HL-60 (cell line): ENCODE data around the gene PDGFRA.
"Not testable (repeated sequence)": the region's sequence is repeated elsewhere in the genome, so short reads cannot be mapped to it uniquely, and the experiment has no call there.

Source experiments
- DNase-seq, 2 experiments: peaks; one replicate each; pipeline ENCODE4 v3.0.0-alpha.2; 2010 to 2020; ENCODE audit warnings: low read depth in 1 of 2, low spot score in 1 of 2
- H3K27ac ChIP-seq: fragments of 250-450 bp; sonication (Bioruptor Pico); replicated peaks from 2 replicates; pipeline ENCODE4 v1.5.1; 2020; ENCODE audit warnings: mild to moderate bottlenecking, moderate library complexity
- H3K27me3 ChIP-seq: fragments of 250-450 bp; sonication (Bioruptor Pico); 2 replicates; pipeline ENCODE4 v1.5.1; 2021; ENCODE audit warnings: mild to moderate bottlenecking, moderate library complexity; ENCODE audit not compliant: insufficient read depth, poor library complexity, severe bottlenecking
- H3K4me3 ChIP-seq: replicated peaks from 2 replicates; pipeline ENCODE4 v1.5.1; 2011; ENCODE audit warnings: mild to moderate bottlenecking, control low read depth, low read length; ENCODE audit not compliant: insufficient read depth
- GABPA ChIP-seq: IDR thresholded peaks from 2 replicates; pipeline ENCODE4 v1.6.1; 2012; ENCODE audit warnings: low read depth
- POLR2AphosphoS5 ChIP-seq: IDR thresholded peaks from 2 replicates; pipeline ENCODE4 v1.6.1; 2012; ENCODE audit warnings: low read depth
- SPI1 ChIP-seq: IDR thresholded peaks from 2 replicates; pipeline ENCODE4 v1.6.1; 2012; ENCODE audit warnings: low read depth, mild to moderate bottlenecking, borderline replicate concordance
- TF ChIP-seq, protein P1 (sequence below): IDR thresholded peaks from one replicate; pipeline ENCODE4 v1.5.1; 2011; ENCODE audit warnings: low read length, control low read depth, inconsistent platforms; ENCODE audit not compliant: insufficient read depth
- TF ChIP-seq, protein P2 (sequence below): IDR thresholded peaks from 2 replicates; pipeline ENCODE4 v1.6.1; 2012; ENCODE audit warnings: low read depth; ENCODE audit not compliant: insufficient replicate concordance

PDGFRA gene

GRCh38 chr4:54234497-54235205, 5.6 kb downstream of the PDGFRA start:
- no peak for DNase-seq
- Histone ChIP-seq H3K27ac (no peak overlapping the region), H3K4me3 (no peak overlapping the region), H3K27me3 (peaks cover 39% of the 10 kb centered on the region)
- TF ChIP-seq, protein P1, sequence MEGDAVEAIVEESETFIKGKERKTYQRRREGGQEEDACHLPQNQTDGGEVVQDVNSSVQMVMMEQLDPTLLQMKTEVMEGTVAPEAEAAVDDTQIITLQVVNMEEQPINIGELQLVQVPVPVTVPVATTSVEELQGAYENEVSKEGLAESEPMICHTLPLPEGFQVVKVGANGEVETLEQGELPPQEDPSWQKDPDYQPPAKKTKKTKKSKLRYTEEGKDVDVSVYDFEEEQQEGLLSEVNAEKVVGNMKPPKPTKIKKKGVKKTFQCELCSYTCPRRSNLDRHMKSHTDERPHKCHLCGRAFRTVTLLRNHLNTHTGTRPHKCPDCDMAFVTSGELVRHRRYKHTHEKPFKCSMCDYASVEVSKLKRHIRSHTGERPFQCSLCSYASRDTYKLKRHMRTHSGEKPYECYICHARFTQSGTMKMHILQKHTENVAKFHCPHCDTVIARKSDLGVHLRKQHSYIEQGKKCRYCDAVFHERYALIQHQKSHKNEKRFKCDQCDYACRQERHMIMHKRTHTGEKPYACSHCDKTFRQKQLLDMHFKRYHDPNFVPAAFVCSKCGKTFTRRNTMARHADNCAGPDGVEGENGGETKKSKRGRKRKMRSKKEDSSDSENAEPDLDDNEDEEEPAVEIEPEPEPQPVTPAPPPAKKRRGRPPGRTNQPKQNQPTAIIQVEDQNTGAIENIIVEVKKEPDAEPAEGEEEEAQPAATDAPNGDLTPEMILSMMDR, result no peak
- TF ChIP-seq, protein P2, sequence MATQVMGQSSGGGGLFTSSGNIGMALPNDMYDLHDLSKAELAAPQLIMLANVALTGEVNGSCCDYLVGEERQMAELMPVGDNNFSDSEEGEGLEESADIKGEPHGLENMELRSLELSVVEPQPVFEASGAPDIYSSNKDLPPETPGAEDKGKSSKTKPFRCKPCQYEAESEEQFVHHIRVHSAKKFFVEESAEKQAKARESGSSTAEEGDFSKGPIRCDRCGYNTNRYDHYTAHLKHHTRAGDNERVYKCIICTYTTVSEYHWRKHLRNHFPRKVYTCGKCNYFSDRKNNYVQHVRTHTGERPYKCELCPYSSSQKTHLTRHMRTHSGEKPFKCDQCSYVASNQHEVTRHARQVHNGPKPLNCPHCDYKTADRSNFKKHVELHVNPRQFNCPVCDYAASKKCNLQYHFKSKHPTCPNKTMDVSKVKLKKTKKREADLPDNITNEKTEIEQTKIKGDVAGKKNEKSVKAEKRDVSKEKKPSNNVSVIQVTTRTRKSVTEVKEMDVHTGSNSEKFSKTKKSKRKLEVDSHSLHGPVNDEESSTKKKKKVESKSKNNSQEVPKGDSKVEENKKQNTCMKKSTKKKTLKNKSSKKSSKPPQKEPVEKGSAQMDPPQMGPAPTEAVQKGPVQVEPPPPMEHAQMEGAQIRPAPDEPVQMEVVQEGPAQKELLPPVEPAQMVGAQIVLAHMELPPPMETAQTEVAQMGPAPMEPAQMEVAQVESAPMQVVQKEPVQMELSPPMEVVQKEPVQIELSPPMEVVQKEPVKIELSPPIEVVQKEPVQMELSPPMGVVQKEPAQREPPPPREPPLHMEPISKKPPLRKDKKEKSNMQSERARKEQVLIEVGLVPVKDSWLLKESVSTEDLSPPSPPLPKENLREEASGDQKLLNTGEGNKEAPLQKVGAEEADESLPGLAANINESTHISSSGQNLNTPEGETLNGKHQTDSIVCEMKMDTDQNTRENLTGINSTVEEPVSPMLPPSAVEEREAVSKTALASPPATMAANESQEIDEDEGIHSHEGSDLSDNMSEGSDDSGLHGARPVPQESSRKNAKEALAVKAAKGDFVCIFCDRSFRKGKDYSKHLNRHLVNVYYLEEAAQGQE, result no peak
- no peak for TF ChIP-seq SPI1
- TF ChIP-seq POLR2AphosphoS5, result no peak
- TF ChIP-seq GABPA, result no peak

- DNase-seq, H3K27ac ChIP-seq, H3K4me3 ChIP-seq: not testable (repeated sequence)
- H3K27me3 ChIP-seq, result peaks cover 22% of the 10 kb centered on the region
Measured at GRCh38 chr4:54236316-54236715, 7.2 kb downstream of the PDGFRA start.

DNA sequence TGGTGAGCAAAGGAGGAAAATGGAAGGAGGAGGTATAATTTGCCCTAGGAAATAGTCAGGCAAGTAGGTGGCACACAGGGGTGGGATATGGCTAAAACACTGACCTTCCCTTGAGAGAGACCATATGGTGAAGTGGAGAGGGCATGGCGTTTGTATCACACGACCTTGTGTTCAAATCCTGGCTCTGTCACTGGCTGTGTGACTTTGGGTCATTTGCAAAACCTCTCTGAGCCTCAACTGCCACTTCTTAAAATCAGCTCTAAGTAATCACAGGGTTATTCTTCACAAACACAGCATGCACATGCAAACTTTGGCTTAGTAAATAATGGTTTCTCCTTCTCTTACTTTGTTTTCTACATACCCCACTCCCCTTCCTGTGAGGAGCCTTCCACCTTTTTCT, 8.7 kb downstream of the PDGFRA start:
- H3K27me3 ChIP-seq, result peaks cover 8% of the 10 kb centered on the region
- TF ChIP-seq, protein P1, result no peak
- TF ChIP-seq, protein P2, result no peak
- TF ChIP-seq POLR2AphosphoS5, result no peak
- no peak overlapping the region for H3K27ac ChIP-seq
- no peak for DNase-seq
- no peak overlapping the region for H3K4me3 ChIP-seq

DNA sequence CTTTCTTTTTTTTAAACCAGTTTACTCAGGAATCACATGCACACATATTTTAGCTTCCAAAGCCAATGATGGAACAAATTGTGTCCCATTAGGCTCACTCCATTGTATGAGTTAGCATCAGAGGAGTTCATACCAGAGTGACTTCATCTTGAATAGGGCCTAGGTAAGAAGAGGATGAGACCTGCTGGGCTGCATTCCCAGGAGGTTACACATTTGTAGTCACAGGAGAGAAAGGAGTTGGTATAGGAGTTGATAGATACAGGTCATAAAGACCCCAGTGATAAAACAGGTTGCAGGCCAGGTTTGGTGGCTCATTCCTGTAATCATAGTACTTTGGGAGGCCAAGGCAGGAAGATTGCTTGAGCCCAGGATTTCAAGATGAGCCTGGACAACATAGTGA, 9.3 kb downstream of the PDGFRA start:
- no peak for DNase-seq
- TF ChIP-seq GABPA (no peak), SPI1 (no peak), POLR2AphosphoS5 (no peak)
- TF ChIP-seq, protein P2, result no peak
- TF ChIP-seq, protein P1, result no peak
- Histone ChIP-seq H3K4me3 (no peak overlapping the region), H3K27me3 (peaks cover 6% of the 10 kb centered on the region), H3K27ac (no peak overlapping the region)

DNA sequence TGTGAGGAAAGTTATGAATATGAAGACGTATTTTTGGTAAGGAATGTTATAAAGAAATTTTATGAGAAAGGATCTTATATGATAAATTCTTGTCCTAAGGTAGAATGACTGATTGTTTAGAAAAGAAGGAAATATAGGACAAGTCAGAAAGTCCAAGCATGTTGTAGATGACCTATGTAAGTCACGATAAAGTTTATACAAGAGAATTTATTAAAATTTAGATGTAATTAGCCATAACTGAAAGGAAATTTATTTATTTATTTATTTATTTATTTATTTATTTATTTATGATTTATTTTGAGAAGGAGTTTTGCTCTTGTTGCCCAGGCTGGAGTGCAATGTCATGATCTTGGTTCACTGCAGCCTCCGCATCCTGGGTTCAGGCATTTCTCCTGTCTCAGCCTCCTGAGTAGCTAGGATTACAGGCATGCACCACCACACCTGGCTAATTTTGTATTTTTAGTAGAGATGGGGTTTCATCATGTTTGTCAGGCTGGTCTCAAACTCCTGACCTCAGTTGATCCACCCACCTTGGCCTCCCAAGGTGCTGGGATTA, 12.3 kb downstream of the PDGFRA start:
- H3K27ac ChIP-seq, H3K4me3 ChIP-seq, H3K27me3 ChIP-seq, DNase-seq: not testable (repeated sequence)

DNA sequence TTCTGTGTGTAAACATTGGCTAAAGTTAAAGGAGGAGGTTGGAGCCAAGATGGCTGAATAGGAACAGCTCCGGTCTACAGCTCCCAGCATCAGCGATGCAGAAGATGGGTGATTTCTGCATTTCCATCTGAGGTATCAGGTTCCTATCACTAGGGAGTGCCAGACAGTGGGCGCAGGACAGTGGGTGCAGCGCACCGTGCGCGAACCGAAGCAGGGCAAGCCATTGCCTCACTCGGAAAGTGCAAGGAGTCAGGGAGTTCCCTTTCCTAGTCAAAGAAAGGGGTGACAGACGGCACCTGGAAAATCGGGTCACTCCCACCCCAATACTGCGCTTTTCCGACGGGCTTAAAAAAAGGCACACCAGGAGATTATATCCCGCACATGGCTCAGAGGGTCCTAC, 14.4 kb downstream of the PDGFRA start:
- not testable (repeated sequence) for DNase-seq, H3K27me3 ChIP-seq, H3K4me3 ChIP-seq, H3K27ac ChIP-seq
